TTC549 (cell line): ENCODE data around the gene WIF1.

ENCODE experiments used
- FAIRE-seq: peaks from 2 replicates; lab custom pipeline; 2012; peaks lifted over from hg19 to GRCh38; lab: Jason Lieb, UNC

WIF1 gene

DNA sequence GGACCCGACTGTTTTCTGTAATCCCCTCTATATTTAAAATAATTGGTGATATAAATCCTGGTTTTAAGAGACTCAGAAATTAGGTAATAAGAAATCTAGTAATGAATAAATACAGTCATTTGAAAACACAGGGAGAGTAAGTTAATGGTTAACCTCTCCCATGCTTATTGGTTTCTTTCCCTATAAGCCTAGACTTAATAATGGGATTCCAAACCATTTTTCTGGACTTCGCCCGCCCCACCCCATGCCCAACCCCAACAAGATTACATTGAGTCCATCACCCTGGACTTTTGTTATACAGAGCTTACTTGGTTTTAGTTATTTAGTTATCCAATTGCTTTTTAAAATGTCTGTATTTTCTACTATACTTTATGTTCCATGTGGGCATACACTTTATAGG lies 98.7 kb downstream of the WIF1 start:
- FAIRE-seq, result no peak

DNA sequence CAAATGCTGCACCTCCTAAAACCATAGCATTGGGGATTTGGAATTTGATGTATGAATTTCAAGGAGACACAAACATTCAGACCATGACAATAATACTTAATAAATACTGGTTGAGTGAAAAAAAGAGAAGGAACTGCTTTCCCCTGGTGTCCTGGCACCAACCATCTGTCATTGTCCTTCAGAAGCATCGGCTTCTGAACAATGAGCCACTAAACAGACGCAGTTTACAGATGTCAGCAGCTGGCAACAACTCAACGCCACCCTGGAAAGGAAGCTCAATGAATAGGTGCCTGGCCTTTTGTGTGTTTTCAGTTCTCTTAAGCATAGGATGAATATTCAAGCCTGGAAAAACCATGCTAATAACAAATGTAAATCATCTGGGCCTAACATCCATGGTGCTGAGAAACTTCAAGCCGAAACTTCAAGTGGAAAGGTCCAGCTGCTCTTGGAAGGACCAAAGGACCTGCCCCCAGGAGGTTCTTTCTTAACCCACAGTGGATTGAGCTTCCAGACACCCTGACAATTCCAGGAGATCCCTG lies 101.3 kb downstream of the WIF1 start:
- FAIRE-seq, result no peak

DNA sequence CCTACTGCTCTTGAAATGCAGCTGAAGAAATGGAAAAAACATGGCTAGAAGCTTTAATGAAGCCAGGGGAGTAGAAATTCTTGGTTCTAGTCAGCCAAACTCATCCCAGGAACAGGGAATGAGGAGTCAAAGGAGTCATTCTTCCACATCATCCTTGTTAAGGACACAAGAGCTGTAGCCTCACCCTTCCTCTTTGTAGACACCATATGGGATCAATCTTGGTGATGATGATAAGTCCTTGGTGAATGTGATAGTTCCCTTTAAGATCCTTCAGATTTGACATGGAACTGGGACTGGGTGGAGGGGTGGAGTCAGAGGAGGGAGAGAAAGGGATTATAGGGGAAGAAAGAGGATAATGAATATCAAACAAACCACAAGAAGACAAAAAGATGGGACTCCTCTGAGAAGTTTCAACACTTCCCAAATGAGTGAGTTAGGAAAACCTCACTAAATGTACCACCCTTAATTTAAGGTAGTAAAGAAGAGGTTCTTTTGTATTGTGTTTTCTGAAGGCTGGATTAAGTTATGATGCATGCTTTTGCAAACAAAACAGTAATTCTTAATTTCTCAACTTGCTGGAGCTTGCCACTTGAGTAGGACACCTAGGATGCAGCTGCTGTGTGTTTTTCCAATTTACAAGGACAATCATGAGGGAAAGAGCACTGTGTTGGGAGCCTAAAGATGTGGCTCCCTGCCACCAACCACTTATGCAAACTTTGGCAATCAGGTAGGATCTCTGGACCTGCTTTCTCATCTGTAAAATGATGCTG lies 104.0 kb downstream of the WIF1 start:
- FAIRE-seq, result no peak

- FAIRE-seq, result no peak
Observed at GRCh38 chr12:65015850-65016249, 105.3 kb downstream of the WIF1 start.

GRCh38 chr12:65014504-65015271 lies 106.4 kb downstream of the WIF1 start:
- FAIRE-seq, result no peak

DNA sequence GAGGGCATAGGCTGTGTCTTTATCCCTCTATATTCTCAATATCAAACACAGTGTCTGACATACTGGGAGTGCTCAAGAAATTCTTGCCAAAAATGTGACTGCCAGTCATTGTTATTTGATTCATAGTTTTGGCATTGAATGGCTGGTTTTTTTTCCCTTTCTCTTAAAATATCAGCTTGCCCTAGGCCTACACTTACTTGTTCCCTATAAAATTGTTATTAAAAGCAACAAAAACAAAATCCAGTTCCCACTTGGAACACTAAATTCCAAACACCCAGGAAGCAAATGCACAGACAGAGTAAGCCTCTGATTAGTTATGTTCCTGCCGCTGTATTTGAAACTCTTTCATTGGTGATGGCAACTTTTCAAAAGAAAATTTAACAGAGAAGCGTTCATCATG lies 110.7 kb downstream of the WIF1 start:
- no peak for FAIRE-seq

GRCh38 chr12:65005716-65006115 lies 115.4 kb downstream of the WIF1 start:
- FAIRE-seq, result no peak

DNA sequence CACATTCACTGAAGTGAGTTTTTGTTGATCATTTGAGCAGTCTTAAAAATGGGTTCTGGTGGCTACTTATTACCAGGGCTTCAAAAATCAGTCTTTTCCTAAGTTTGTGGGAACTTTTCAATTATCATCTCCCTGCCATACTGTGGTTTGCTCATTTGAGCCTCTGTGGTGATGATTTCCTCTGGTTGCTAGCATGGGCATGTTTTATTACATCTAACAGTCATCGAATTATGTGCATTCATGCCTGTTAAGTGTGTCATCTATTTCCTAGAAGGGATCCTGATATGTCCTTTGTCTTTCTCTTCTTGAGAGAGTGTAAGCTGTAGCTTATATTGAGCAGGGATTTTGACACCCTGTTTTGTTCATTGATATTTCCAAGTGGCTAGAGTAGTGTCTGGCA lies 116.8 kb downstream of the WIF1 start:
- no peak for FAIRE-seq
